ENCODE data around the gene PIK3R6. TPM values are rescaled to one million over a fixed set of nuclear protein-coding genes. Genes with fewer than 3 reads are reported as not detected.
A peak's percentile ranks its signal among the peaks of the same experiment; 100 is the strongest.

PIK3R6 gene
- total RNA-seq, 2 donors from 2014 or later: 0.81 to 6.2 TPM

GRCh38 chr17:8829036-8829941 lies 38.2 kb downstream of the PIK3R6 start:
- Mint-ChIP-seq H3K4me1 (ENCODE audit: low read depth in 2 of 2) (peaks cover 0 to 3% of the 10 kb centered on the region in 2 donors), H3K27ac (no peak overlapping the region), H3K9me3 (no peaks in the 10 kb centered on the region), H3K4me3 (no peak overlapping the region), H3K27me3 (no peaks in the 10 kb centered on the region), H3K36me3 (peaks cover 4% of the 10 kb centered on the region)
- peak in 1 of 2 donors; percentile 25 for ATAC-seq
- no peak for DNase-seq (ENCODE audit: low spot score)

- no peak for DNase-seq (ENCODE audit: low spot score)
- H3K27ac Mint-ChIP-seq: no peak overlapping the region
- no peaks in the 10 kb centered on the region for H3K9me3 Mint-ChIP-seq
- peaks cover 0 to 3% of the 10 kb centered on the region in 2 donors for H3K4me1 Mint-ChIP-seq (ENCODE audit: low read depth in 2 of 2)
- no peak overlapping the region for H3K4me3 Mint-ChIP-seq
- H3K27me3 Mint-ChIP-seq: no peaks in the 10 kb centered on the region
- ATAC-seq: no peak
- peaks cover 4% of the 10 kb centered on the region for H3K36me3 Mint-ChIP-seq
Observed at GRCh38 chr17:8828517-8828875, 39.0 kb downstream of the PIK3R6 start.

GRCh38 chr17:8826808-8827435 lies 40.6 kb downstream of the PIK3R6 start:
- Mint-ChIP-seq H3K4me3 (no peak overlapping the region), H3K27me3 (no peaks in the 10 kb centered on the region), H3K4me1 (ENCODE audit: low read depth in 2 of 2) (peaks cover 0 to 3% of the 10 kb centered on the region in 2 donors), H3K36me3 (peaks cover 4% of the 10 kb centered on the region), H3K27ac (no peak overlapping the region), H3K9me3 (no peaks in the 10 kb centered on the region)
- DNase-seq (ENCODE audit: low spot score) (no peak), ATAC-seq (no peak)

- H3K36me3 Mint-ChIP-seq: peaks cover 4% of the 10 kb centered on the region
- no peaks in the 10 kb centered on the region for H3K9me3 Mint-ChIP-seq
- H3K27me3 Mint-ChIP-seq: no peaks in the 10 kb centered on the region
- H3K4me1 Mint-ChIP-seq (ENCODE audit: low read depth in 2 of 2): peaks cover 0 to 3% of the 10 kb centered on the region in 2 donors
- DNase-seq (ENCODE audit: low spot score) (no peak), ATAC-seq (no peak)
- H3K4me3 Mint-ChIP-seq: no peak overlapping the region
- no peak overlapping the region for H3K27ac Mint-ChIP-seq
Observed at GRCh38 chr17:8825802-8826201, 41.7 kb downstream of the PIK3R6 start.

GRCh38 chr17:8823279-8823678 lies 44.2 kb downstream of the PIK3R6 start:
- H3K4me3 Mint-ChIP-seq: no peak overlapping the region
- no peaks in the 10 kb centered on the region for H3K27me3 Mint-ChIP-seq
- peaks cover 4% of the 10 kb centered on the region for H3K36me3 Mint-ChIP-seq
- H3K4me1 Mint-ChIP-seq (ENCODE audit: low read depth in 2 of 2): peaks cover 0 to 3% of the 10 kb centered on the region in 2 donors
- DNase-seq (ENCODE audit: low spot score) (no peak), ATAC-seq (no peak)
- no peaks in the 10 kb centered on the region for H3K9me3 Mint-ChIP-seq
- no peak overlapping the region for H3K27ac Mint-ChIP-seq

- DNase-seq (ENCODE audit: low spot score): no peak
- Mint-ChIP-seq H3K27ac (no peak overlapping the region), H3K27me3 (peaks cover 0 to 2% of the 10 kb centered on the region in 2 donors), H3K4me1 (ENCODE audit: low read depth in 2 of 2) (peaks cover 0 to 2% of the 10 kb centered on the region in 2 donors), H3K9me3 (no peaks in the 10 kb centered on the region), H3K4me3 (no peak overlapping the region), H3K36me3 (peaks cover 4% of the 10 kb centered on the region)
- no peak for ATAC-seq
Observed at GRCh38 chr17:8822401-8823035, 45.0 kb downstream of the PIK3R6 start.

GRCh38 chr17:8821446-8822105 lies 45.9 kb downstream of the PIK3R6 start:
- peaks cover 4% of the 10 kb centered on the region for H3K36me3 Mint-ChIP-seq
- no peak for DNase-seq (ENCODE audit: low spot score)
- no peak for ATAC-seq
- H3K27me3 Mint-ChIP-seq: peaks cover 0 to 2% of the 10 kb centered on the region in 2 donors
- H3K27ac Mint-ChIP-seq: no peak overlapping the region
- H3K9me3 Mint-ChIP-seq: no peaks in the 10 kb centered on the region
- H3K4me1 Mint-ChIP-seq (ENCODE audit: low read depth in 2 of 2): no peaks in the 10 kb centered on the region
- H3K4me3 Mint-ChIP-seq: no peak overlapping the region

- Mint-ChIP-seq H3K9me3 (no peaks in the 10 kb centered on the region), H3K27me3 (peaks cover 0 to 4% of the 10 kb centered on the region in 2 donors), H3K27ac (no peak overlapping the region), H3K4me1 (ENCODE audit: low read depth in 2 of 2) (no peaks in the 10 kb centered on the region), H3K4me3 (no peak overlapping the region), H3K36me3 (peaks cover 4% of the 10 kb centered on the region)
- no peak for ATAC-seq
- no peak for DNase-seq (ENCODE audit: low spot score)
Observed at GRCh38 chr17:8820311-8821010, 47.0 kb downstream of the PIK3R6 start.

GRCh38 chr17:8818654-8819330 lies 48.7 kb downstream of the PIK3R6 start:
- no peak overlapping the region for H3K4me3 Mint-ChIP-seq
- H3K36me3 Mint-ChIP-seq: peaks cover 2% of the 10 kb centered on the region
- no peaks in the 10 kb centered on the region for H3K9me3 Mint-ChIP-seq
- H3K27ac Mint-ChIP-seq: no peak overlapping the region
- peaks cover 0 to 6% of the 10 kb centered on the region in 2 donors for H3K27me3 Mint-ChIP-seq
- DNase-seq (ENCODE audit: low spot score) (no peak), ATAC-seq (no peak)
- H3K4me1 Mint-ChIP-seq (ENCODE audit: low read depth in 2 of 2): no peaks in the 10 kb centered on the region

GRCh38 chr17:8818047-8818446 lies 49.4 kb downstream of the PIK3R6 start:
- Mint-ChIP-seq H3K27me3 (peaks cover 0 to 6% of the 10 kb centered on the region in 2 donors), H3K27ac (no peak overlapping the region), H3K4me1 (ENCODE audit: low read depth in 2 of 2) (no peaks in the 10 kb centered on the region), H3K9me3 (no peaks in the 10 kb centered on the region), H3K4me3 (no peak overlapping the region), H3K36me3 (peaks cover 6% of the 10 kb centered on the region)
- DNase-seq (ENCODE audit: low spot score) (no peak), ATAC-seq (no peak)

GRCh38 chr17:8806926-8807550 lies 60.4 kb downstream of the PIK3R6 start:
- Mint-ChIP-seq H3K9me3 (peaks cover 5% of the 10 kb centered on the region), H3K36me3 (peaks cover 29% of the 10 kb centered on the region), H3K27ac (peak overlapping the region in 1 of 2 donors; percentile 56), H3K4me3 (no peak overlapping the region), H3K4me1 (ENCODE audit: low read depth in 2 of 2) (peaks cover 0 to 11% of the 10 kb centered on the region in 2 donors), H3K27me3 (peaks cover 0 to 4% of the 10 kb centered on the region in 2 donors)
- DNase-seq (ENCODE audit: low spot score) (no peak), ATAC-seq (peak in 1 of 2 donors; percentile 82)

GRCh38 chr17:8806253-8806925 lies 61.1 kb downstream of the PIK3R6 start:
- H3K27ac Mint-ChIP-seq: peak overlapping the region in 1 of 2 donors; percentile 56

More at GRCh38 chr17:8806253-8806925, 61.1 kb downstream of the PIK3R6 start:
- Mint-ChIP-seq H3K4me1 (ENCODE audit: low read depth in 2 of 2) (peaks cover 0 to 11% of the 10 kb centered on the region in 2 donors), H3K9me3 (peaks cover under 1% of the 10 kb centered on the region), H3K4me3 (no peak overlapping the region), H3K27me3 (peaks cover 0 to 4% of the 10 kb centered on the region in 2 donors), H3K36me3 (peaks cover 23% of the 10 kb centered on the region)
- DNase-seq (ENCODE audit: low spot score) (no peak), ATAC-seq (no peak)

Measured in natural killer cell treated with Interleukin-12 subunit alpha and Interleukin-12 subunit beta and Interleukin-15 and Interleukin-18, amount 100 ng/mL, for 72 hours (primary cell).